Retinal pigment epithelial cell (primary cell): ENCODE measurements around the gene C1orf53.
"Not testable (repeated sequence)": the region's sequence is repeated elsewhere in the genome, so short reads cannot be mapped to it uniquely, and the experiment has no call there.

ENCODE experiments used
- DNase-seq: peaks from one replicate; pipeline ENCODE4 v3.0.0-alpha.2; 2010; ENCODE audit warnings: low read depth
- H3K4me3 ChIP-seq: 2 replicates; pipeline ENCODE4 v1.5.1; 2011; ENCODE audit warnings: mild to moderate bottlenecking, low read length, control low read depth, moderate library complexity
- CTCF ChIP-seq: conservative IDR thresholded peaks from 2 replicates; pipeline ENCODE4 v1.5.1; 2011; ENCODE audit warnings: low read depth, low read length, control low read depth, inconsistent platforms

Gene C1orf53

GRCh38 chr1:197948926-197949899 is 46.8 kb downstream of the C1orf53 start:
- TF ChIP-seq CTCF: no peak
- H3K4me3 ChIP-seq: no peak overlapping the region
- no peak for DNase-seq

GRCh38 chr1:197951089-197951488 is 48.7 kb downstream of the C1orf53 start:
- no peak overlapping the region for H3K4me3 ChIP-seq
- no peak for TF ChIP-seq CTCF
- no peak for DNase-seq

GRCh38 chr1:197951617-197952175 is 49.3 kb downstream of the C1orf53 start:
- H3K4me3 ChIP-seq: no peak overlapping the region
- no peak for TF ChIP-seq CTCF
- DNase-seq: no peak

GRCh38 chr1:197953472-197953871 is 51.0 kb downstream of the C1orf53 start:
- DNase-seq, H3K4me3 ChIP-seq: not testable (repeated sequence)

GRCh38 chr1:197954718-197955418 is 52.4 kb downstream of the C1orf53 start:
- no peak for TF ChIP-seq CTCF
- no peak for DNase-seq
- no peak overlapping the region for H3K4me3 ChIP-seq

- H3K4me3 ChIP-seq: no peak overlapping the region
- no peak for TF ChIP-seq CTCF
- no peak for DNase-seq
Observed at GRCh38 chr1:197955486-197956394, 53.3 kb downstream of the C1orf53 start.
